ENCODE measurements around the gene DNAJC16.
"Not testable (repeated sequence)": the region's sequence is repeated elsewhere in the genome, so short reads cannot be mapped to it uniquely, and the experiment has no call there.

DNAJC16 gene

GRCh38 chr1:15526490-15527339 is at the start of gene DNAJC16:
Gene DNAJC16, plus strand, starts transcription at chr1:15526848. Its CDS starts 2,258 bp downstream, at chr1:15529106.
- peak; percentile 92 to 96 for DNase-seq (ENCODE audit: low read depth in 2 of 2)

- no peak for DNase-seq (ENCODE audit: low read depth in 2 of 2)
Observed at GRCh38 chr1:15476927-15477326, 49.7 kb upstream of the DNAJC16 start.

DNA sequence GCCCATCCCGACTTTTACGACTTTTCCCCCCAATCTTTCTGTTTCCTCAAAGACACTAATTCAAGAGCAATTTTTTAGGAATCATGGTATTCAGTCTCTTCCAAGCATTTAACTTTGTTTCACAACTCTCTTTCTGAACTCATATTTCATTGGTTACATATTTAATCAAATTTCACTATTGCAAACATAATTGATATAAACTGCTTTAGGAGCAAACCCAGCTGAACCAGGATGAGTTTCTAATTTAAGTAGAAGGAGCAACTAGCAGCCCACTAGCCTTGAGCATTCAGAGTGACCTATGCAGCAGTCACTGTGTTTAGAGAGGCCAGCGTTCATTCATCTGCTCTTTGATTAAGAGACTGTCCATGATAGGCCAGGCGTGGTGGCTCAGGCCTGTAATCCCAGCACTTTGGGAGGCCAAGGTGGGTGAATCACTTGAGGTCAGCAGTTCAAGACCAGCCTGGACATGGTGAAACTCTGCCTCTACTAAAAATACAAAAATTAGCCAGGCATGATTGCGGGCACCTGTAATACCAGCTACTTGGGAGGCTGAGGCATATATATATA is 48.9 kb upstream of the DNAJC16 start:
- no peak for DNase-seq (ENCODE audit: low read depth in 2 of 2)

- no peak for DNase-seq (ENCODE audit: low read depth in 2 of 2)
Observed at GRCh38 chr1:15479654-15480347, 46.8 kb upstream of the DNAJC16 start.

GRCh38 chr1:15482455-15482854 is 44.2 kb upstream of the DNAJC16 start:
- DNase-seq (ENCODE audit: low read depth in 2 of 2), result not testable (repeated sequence)

GRCh38 chr1:15482983-15483543 is 43.6 kb upstream of the DNAJC16 start:
- not testable (repeated sequence) for DNase-seq (ENCODE audit: low read depth in 2 of 2)

GRCh38 chr1:15483971-15484370 is 42.7 kb upstream of the DNAJC16 start:
- no peak for DNase-seq (ENCODE audit: low read depth in 2 of 2)

GRCh38 chr1:15484443-15484842 is 42.2 kb upstream of the DNAJC16 start:
- DNase-seq (ENCODE audit: low read depth in 2 of 2), result not testable (repeated sequence)

DNA sequence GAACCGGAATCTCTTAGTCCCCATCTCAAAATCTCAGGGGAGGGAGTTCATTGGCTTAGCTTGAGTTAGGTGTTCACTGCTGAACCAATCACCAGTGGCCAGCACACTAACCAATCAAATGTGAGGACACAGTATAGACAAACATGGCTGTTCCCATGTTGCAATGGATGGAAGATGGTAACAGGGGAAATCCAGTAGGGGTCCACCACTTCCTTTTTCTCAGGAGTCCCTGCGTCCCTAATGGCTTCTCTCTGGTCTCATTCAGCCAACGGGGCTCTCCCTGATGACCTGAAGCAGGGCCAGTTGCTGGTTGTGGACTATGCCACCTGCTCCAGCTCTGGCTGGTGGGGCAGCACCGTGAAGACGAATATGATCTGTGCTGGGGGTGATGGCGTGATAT is 41.0 kb upstream of the DNAJC16 start:
- no peak for DNase-seq (ENCODE audit: low read depth in 2 of 2)

DNA sequence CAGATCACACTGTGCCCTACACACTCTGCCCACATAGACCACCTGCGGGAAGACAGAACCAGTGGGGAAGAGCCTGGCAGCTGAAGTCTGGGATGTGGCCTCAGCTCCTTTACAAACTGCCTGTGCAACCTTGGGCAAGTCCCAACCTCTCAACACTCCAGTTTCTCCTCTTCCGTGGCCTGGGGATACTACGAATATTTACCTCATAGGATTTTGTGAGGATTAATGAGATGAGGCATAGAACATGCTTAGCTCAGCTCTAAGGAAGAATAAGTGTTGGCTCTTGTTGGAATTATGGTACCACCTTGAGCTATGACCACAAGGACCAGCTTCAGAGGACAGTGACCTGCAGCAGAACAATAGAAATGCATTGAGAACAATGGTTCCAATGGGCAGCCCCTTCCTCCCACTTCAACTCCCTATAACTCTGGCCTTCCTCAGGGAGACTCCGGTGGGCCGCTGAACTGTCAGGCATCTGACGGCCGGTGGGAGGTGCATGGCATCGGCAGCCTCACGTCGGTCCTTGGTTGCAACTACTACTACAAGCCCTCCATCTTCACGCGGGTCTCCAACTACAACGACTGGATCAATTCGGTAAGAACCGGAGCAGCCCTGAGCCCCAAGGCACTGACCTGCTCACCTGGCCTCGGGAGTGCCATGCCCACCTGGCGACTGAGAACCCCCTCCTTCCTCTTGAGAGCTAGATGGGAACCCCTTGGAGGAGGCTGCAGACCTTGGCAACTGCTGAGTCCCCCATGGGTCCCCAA is 39.6 kb upstream of the DNAJC16 start:
- not testable (repeated sequence) for DNase-seq (ENCODE audit: low read depth in 2 of 2)

- no peak for DNase-seq (ENCODE audit: low read depth in 2 of 2)
Observed at GRCh38 chr1:15488371-15488770, 38.3 kb upstream of the DNAJC16 start.

DNA sequence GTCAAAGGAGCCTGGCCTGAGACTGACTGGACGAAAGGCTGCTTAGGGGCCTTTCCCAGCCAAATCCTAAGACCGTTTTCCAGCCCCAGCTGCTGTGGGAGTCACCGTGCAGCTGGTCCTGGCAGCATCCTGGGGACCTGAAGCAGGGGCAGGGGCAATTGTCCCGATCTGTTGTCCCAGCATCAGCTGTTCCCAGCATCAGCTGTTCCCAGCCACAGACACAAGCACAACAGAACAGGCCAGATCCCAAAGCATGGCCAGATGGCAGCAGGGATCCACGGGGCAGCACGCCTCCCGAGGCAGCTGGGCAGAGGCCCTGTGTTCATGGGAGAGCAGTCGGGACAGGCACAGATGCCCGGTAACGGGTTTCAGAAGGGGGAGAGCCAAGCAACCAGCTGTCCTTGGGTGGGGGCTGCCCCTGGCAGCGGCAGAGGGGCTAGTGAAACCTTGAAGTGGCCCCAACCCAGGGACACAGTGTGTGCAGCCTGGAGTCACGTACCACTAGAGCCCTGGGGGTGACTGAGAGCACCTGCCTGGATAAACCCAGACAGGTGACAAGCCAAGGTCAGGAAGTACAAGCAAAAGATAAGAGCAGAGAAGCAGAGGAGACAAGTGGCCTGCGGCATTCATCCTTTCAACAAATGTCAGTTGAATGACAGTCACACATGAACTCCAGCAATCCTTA is 37.5 kb upstream of the DNAJC16 start:
- DNase-seq (ENCODE audit: low read depth in 2 of 2), result no peak

GRCh38 chr1:15491010-15491409 is 35.6 kb upstream of the DNAJC16 start:
- DNase-seq (ENCODE audit: low read depth in 2 of 2), result not testable (repeated sequence)

DNA sequence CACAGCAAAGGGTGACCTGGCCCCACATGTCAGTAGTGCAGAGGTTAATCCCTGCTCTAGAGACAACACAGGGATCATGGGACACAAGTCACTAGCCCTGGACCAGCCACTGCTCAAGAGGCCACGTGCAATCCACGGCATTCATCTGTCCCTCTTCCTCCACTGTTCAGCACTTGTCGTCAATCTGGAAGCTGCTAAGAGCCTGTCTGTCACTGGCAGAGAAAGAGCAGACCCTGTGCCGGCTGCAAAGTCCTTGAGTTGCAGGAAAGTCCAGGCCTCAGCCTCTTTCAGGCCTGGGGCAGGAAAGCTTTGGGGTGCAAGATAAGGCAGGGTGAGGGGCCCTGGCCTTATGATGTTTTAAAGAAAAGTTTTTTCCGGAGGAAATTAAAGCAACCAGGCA is 34.1 kb upstream of the DNAJC16 start:
- DNase-seq (ENCODE audit: low read depth in 2 of 2), result no peak

GRCh38 chr1:15493869-15494390 is 32.7 kb upstream of the DNAJC16 start:
- no peak for DNase-seq (ENCODE audit: low read depth in 2 of 2)

- DNase-seq (ENCODE audit: low read depth in 2 of 2), result no peak
Observed at GRCh38 chr1:15500184-15501178, 26.2 kb upstream of the DNAJC16 start.

DNA sequence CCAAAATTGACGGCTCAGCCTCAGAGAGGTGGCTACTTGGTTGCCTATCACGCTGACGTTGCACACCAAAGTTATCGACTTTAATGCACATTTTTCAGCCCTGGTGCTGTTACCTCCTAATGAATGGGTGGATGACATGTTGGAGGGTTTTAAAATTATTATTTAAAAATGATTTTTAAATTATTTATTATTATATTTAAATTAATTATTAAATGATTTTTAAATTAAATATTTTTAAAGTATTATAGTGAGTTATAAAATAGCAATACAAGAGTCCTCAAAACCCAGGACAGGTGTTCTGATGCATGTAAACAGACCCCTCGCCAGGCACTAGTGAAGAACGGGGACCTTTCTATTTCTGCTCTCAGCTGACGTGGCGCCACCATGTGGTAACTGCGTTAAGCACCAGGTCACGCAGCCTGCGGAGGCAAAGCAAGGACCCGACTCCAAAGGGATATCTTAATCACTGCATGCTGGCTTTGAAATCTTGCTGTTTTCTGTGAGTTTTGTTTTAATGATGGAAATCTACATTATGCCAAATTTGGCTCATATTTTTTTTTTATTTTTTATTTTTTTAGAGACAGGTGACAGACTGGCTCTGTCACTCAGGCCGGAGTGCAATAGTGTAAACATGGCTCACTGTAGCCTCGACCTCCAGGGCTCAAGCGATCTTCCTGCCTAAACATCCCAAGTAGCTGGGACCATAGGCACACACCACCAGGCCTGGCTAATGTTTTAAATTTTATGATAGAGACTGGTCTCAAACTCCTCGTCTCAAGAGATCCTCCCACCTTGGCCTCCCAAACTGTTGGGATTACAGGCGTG is 25.2 kb upstream of the DNAJC16 start:
- DNase-seq (ENCODE audit: low read depth in 2 of 2), result peak; percentile 48 to 57

GRCh38 chr1:15504436-15504835 is 22.2 kb upstream of the DNAJC16 start:
- no peak for DNase-seq (ENCODE audit: low read depth in 2 of 2)

DNA sequence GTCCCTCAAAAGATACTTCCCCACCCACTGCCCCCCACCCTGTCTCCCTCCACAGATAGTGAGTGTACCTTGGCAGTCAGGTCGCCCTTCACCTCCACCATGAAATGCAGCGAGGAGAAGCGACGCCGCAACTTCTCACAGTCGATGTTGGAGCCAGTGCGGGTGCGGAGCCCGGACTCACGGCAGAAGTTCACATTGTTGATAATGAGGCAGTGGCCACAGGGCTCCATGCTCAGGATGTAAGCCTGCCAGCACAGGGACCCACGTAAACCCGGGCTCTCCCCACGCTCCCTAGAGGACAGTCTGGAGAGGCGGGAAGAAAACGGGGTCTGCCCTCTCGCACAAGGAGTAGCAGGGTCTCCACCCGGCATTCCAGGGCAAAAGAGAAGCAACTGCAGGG is 19.8 kb upstream of the DNAJC16 start:
- no peak for DNase-seq (ENCODE audit: low read depth in 2 of 2)

All from stimulated activated CD4-positive, alpha-beta T cell treated with anti-CD3 and anti-CD28 coated beads, Interleukin-4, amount 100 ng/mL, for 48 hours (primary cell).